ENCODE results near the gene MMP21. TPM values are rescaled to one million over a fixed set of nuclear protein-coding genes. Genes with fewer than 3 reads are reported as not detected.

MMP21 gene
- total and polyA plus RNA-seq, 8 donors, result 0.12 to 0.35 (median 0.14) TPM; not detected in 1

- Histone ChIP-seq H3K27me3 (no peaks in the 10 kb centered on the region), H3K4me1 (peaks cover 4 to 14% (median 12%) of the 10 kb centered on the region in 3 donors), H3K27ac (no peak overlapping the region), H3K4me3 (no peak overlapping the region), H3K36me3 (peaks cover 0 to 37% (median 15%) of the 10 kb centered on the region in 3 donors), H3K9me3 (no peaks in the 10 kb centered on the region)
- DNase-seq (no peak), ATAC-seq (no peak), FAIRE-seq (no peak)
- intact Hi-C loops (cut with DNase I), result no loop called here
- TF ChIP-seq CTCF (IDR thresholded peaks at IDR 0.05), result no peak
- WGBS, 2 donors, result 93% methylated on average over 24 of the region's 24 CpGs
Observed at GRCh38 chr10:125762692-125763648, 12.7 kb downstream of the MMP21 start.

GRCh38 chr10:125761961-125762360, 13.7 kb downstream of the MMP21 start:
- WGBS, 2 donors, result 85 to 95% methylated on average over 1 of the region's 1 CpG
- H3K27me3 ChIP-seq, result no peaks in the 10 kb centered on the region
- no peak for DNase-seq
- no peak overlapping the region for H3K4me3 ChIP-seq
- H3K4me1 ChIP-seq, result peaks cover 0 to 10% (median 9%) of the 10 kb centered on the region in 3 donors
- H3K9me3 ChIP-seq, result no peaks in the 10 kb centered on the region
- no peak for FAIRE-seq
- no peak for ATAC-seq
- H3K36me3 ChIP-seq, result peaks cover 0 to 37% (median 15%) of the 10 kb centered on the region in 3 donors
- H3K27ac ChIP-seq, result no peak overlapping the region
- TF ChIP-seq CTCF (IDR thresholded peaks at IDR 0.05), result no peak
- intact Hi-C loops (cut with DNase I), result no loop called here

- intact Hi-C loops (cut with DNase I), result no loop called here
- peaks cover 0 to 6% (median 0%) of the 10 kb centered on the region in 3 donors for H3K4me1 ChIP-seq
- no peak overlapping the region for H3K4me3 ChIP-seq
- ATAC-seq (no peak), DNase-seq (no peak), FAIRE-seq (no peak)
- peaks cover 0 to 28% (median 17%) of the 10 kb centered on the region in 3 donors for H3K36me3 ChIP-seq
- H3K27me3 ChIP-seq, result no peaks in the 10 kb centered on the region
- TF ChIP-seq CTCF (IDR thresholded peaks at IDR 0.05), result no peak
- H3K27ac ChIP-seq, result no peak overlapping the region
- H3K9me3 ChIP-seq, result no peaks in the 10 kb centered on the region
- 95 to 98% methylated on average over 4 of the region's 4 CpGs for WGBS, 2 donors
Observed at GRCh38 chr10:125757742-125758141, 17.9 kb downstream of the MMP21 start.

- Histone ChIP-seq H3K27ac (no peak overlapping the region), H3K4me1 (peaks cover 0 to 6% (median 0%) of the 10 kb centered on the region in 3 donors), H3K36me3 (peaks cover 0 to 30% (median 17%) of the 10 kb centered on the region in 3 donors), H3K9me3 (no peaks in the 10 kb centered on the region), H3K4me3 (no peak overlapping the region), H3K27me3 (no peaks in the 10 kb centered on the region)
- no peak for ATAC-seq
- no peak for DNase-seq
- no peak for TF ChIP-seq CTCF (IDR thresholded peaks at IDR 0.05)
- 77 to 81% methylated on average over 5 of the region's 5 CpGs for WGBS, 2 donors
- no peak for FAIRE-seq
- intact Hi-C loops (cut with DNase I), result no loop called here
Observed at GRCh38 chr10:125756853-125757487, 18.7 kb downstream of the MMP21 start.

Measured in pancreas (tissue), 10 donors.